HEK293 (cell line): ENCODE results near the gene CCDC27.

Source experiments
- CTCF ChIA-PET: fragments of 350-600 bp; formaldehyde crosslinking; extraction: SDS; loops from one replicate; lab custom pipeline; 2021; ENCODE audit warnings: antibody characterized with exemption; lab: Yijun Ruan, JAX
- POLR2A ChIA-PET: fragments of 300-600 bp; formaldehyde crosslinking; extraction: SDS; loops from one replicate; lab custom pipeline; 2020; ENCODE audit warnings: antibody characterized with exemption, inconsistent platforms; lab: Yijun Ruan, JAX
- H3K27ac ChIP-seq: fragments of 200-500 bp; sonication (Bioruptor generic); 2 replicates; pipeline ENCODE4 v1.5.1; 2014; ENCODE audit warnings: low read depth, low read length, control low read depth, inconsistent platforms; ENCODE audit errors: extremely low read depth
- H3K36me3 ChIP-seq, 2 experiments: fragments of 200-500 bp in 1 of 2; sonication (Bioruptor generic) in 1 of 2; 1 replicate in 1 of 2; 2 replicates in 1 of 2; pipeline ENCODE4 v1.5.1; 2014 to 2017; ENCODE audit warnings: inconsistent platforms in 2 of 2, low read length in 2 of 2; ENCODE audit not compliant: control insufficient read depth in 2 of 2, insufficient read depth in 1 of 2
- H3K4me1 ChIP-seq: fragments of 200-500 bp; sonication (Bioruptor generic); 2 replicates; pipeline ENCODE4 v1.5.1; 2014; ENCODE audit warnings: mild to moderate bottlenecking, low read length, inconsistent platforms; ENCODE audit not compliant: control insufficient read depth, insufficient read depth
- H3K4me3 ChIP-seq: 2 replicates; pipeline ENCODE4 v1.5.1; 2011; ENCODE audit warnings: low read depth, mild to moderate bottlenecking, control low read depth, low read length, moderate library complexity
- H3K9me3 ChIP-seq: fragments of 200-500 bp; sonication (Bioruptor generic); 2 replicates; pipeline ENCODE4 v1.5.1; 2014; ENCODE audit warnings: low read depth, low read length, inconsistent platforms; ENCODE audit not compliant: control insufficient read depth, insufficient read depth
- BCL11B ChIP-seq: fragments of 450-650 bp; formaldehyde crosslinking; IDR thresholded peaks from 2 replicates; pipeline ENCODE4 v1.5.1; 2016; ENCODE audit warnings: low read depth, missing biosample characterization, missing genetic modification characterization
- GLIS1 ChIP-seq: fragments of 450-650 bp; formaldehyde crosslinking; IDR thresholded peaks from 2 replicates; pipeline ENCODE4 v1.5.1; 2016; ENCODE audit warnings: missing biosample characterization, missing genetic modification characterization
- GLIS2 ChIP-seq: fragments of 450-650 bp; formaldehyde crosslinking; IDR thresholded peaks from 2 replicates; pipeline ENCODE4 v1.5.1; 2016; ENCODE audit warnings: missing biosample characterization, missing genetic modification characterization
- IKZF3 ChIP-seq: fragments of 450-650 bp; IDR thresholded peaks from 2 replicates; pipeline ENCODE4 v1.5.0; 2018; ENCODE audit warnings: missing biosample characterization, mild to moderate bottlenecking, missing genetic modification characterization, moderate library complexity
- KLF10 ChIP-seq: fragments of 450-650 bp; IDR thresholded peaks from 2 replicates; pipeline ENCODE4 v1.5.1; 2018; ENCODE audit warnings: missing biosample characterization, mild to moderate bottlenecking, missing genetic modification characterization
- KLF8 ChIP-seq: fragments of 450-650 bp; formaldehyde crosslinking; IDR thresholded peaks from 2 replicates; pipeline ENCODE4 v1.5.1; 2016; ENCODE audit warnings: missing biosample characterization, missing genetic modification characterization
- KLF9 ChIP-seq: fragments of 450-650 bp; formaldehyde crosslinking; IDR thresholded peaks from 2 replicates; pipeline ENCODE4 v1.5.1; 2016; ENCODE audit warnings: missing biosample characterization, missing genetic modification characterization, low read depth
- PATZ1 ChIP-seq: fragments of 450-650 bp; formaldehyde crosslinking; IDR thresholded peaks from 2 replicates; pipeline ENCODE4 v1.5.1; 2016; ENCODE audit warnings: missing biosample characterization, missing genetic modification characterization
- PBX3 ChIP-seq: sonication (generic); formaldehyde crosslinking; IDR thresholded peaks from 2 replicates; pipeline ENCODE4 v1.8.1; 2022; ENCODE audit warnings: mild to moderate bottlenecking, moderate library complexity, missing genetic modification reagents
- PRDM10 ChIP-seq: fragments of 450-650 bp; formaldehyde crosslinking; IDR thresholded peaks from 2 replicates; pipeline ENCODE4 v1.5.1; 2016; ENCODE audit warnings: missing biosample characterization, missing genetic modification characterization
- REPIN1 ChIP-seq: fragments of 450-650 bp; formaldehyde crosslinking; IDR thresholded peaks from 2 replicates; pipeline ENCODE4 v1.5.1; 2017; ENCODE audit warnings: missing biosample characterization, missing genetic modification characterization, low read depth
- ZBTB17 ChIP-seq: fragments of 450-650 bp; formaldehyde crosslinking; IDR thresholded peaks from 2 replicates; pipeline ENCODE4 v1.5.1; 2016; ENCODE audit warnings: missing biosample characterization, missing genetic modification characterization
- ZBTB48 ChIP-seq: fragments of 450-650 bp; formaldehyde crosslinking; IDR thresholded peaks from 2 replicates; pipeline ENCODE4 v1.5.1; 2016; ENCODE audit warnings: missing biosample characterization, missing genetic modification characterization
- ZBTB6 ChIP-seq: fragments of 450-650 bp; formaldehyde crosslinking; IDR thresholded peaks from 2 replicates; pipeline ENCODE4 v1.5.1; 2017; ENCODE audit warnings: missing biosample characterization, missing genetic modification characterization
- ZIC2 ChIP-seq: fragments of 450-650 bp; formaldehyde crosslinking; IDR thresholded peaks from 2 replicates; pipeline ENCODE4 v1.5.1; 2016; ENCODE audit warnings: missing biosample characterization, missing genetic modification characterization
- ZNF10 ChIP-seq: fragments of 450-650 bp; formaldehyde crosslinking; IDR thresholded peaks from 2 replicates; pipeline ENCODE4 v1.5.1; 2017; ENCODE audit warnings: missing biosample characterization, missing genetic modification characterization
- ZNF112 ChIP-seq: fragments of 450-650 bp; formaldehyde crosslinking; IDR thresholded peaks from 2 replicates; pipeline ENCODE4 v1.5.0; 2017; ENCODE audit warnings: missing biosample characterization, missing genetic modification characterization
- ZNF274 ChIP-seq, 2 experiments: fragments of 200-500 bp in 1 of 2; fragments of 450-650 bp in 1 of 2; sonication (Bioruptor generic) in 1 of 2; formaldehyde crosslinking in 1 of 2; IDR thresholded peaks; 2 replicates each; pipeline versions ENCODE4 v1.5.1 to v1.6.1; 2014 to 2016; ENCODE audit warnings: borderline replicate concordance in 1 of 2, inconsistent platforms in 1 of 2, low read length in 1 of 2, missing biosample characterization in 1 of 2, missing genetic modification characterization in 1 of 2
- ZNF292 ChIP-seq: fragments of 450-650 bp; formaldehyde crosslinking; IDR thresholded peaks from 2 replicates; pipeline ENCODE4 v1.5.1; 2016; ENCODE audit warnings: low read depth, missing biosample characterization, missing genetic modification characterization, borderline replicate concordance
- ZNF600 ChIP-seq: fragments of 450-650 bp; formaldehyde crosslinking; IDR thresholded peaks from 2 replicates; pipeline ENCODE4 v1.5.1; 2016; ENCODE audit warnings: missing biosample characterization, missing genetic modification characterization
- ZNF610 ChIP-seq: fragments of 450-650 bp; formaldehyde crosslinking; IDR thresholded peaks from 2 replicates; pipeline ENCODE4 v1.5.1; 2016; ENCODE audit warnings: missing biosample characterization, missing genetic modification characterization, borderline replicate concordance
- ZNF626 ChIP-seq: fragments of 450-650 bp; sonication (Bioruptor Pico); formaldehyde crosslinking; IDR thresholded peaks from 2 replicates; pipeline ENCODE4 v1.5.1; 2018; ENCODE audit warnings: missing biosample characterization, missing genetic modification characterization, inconsistent platforms
- ZNF707 ChIP-seq: fragments of 450-650 bp; formaldehyde crosslinking; IDR thresholded peaks from 2 replicates; pipeline ENCODE4 v1.5.1; 2016; ENCODE audit warnings: missing biosample characterization, missing genetic modification characterization
- ZNF76 ChIP-seq: fragments of 450-650 bp; formaldehyde crosslinking; IDR thresholded peaks from 2 replicates; pipeline ENCODE4; 2016; ENCODE audit warnings: low read depth, missing biosample characterization, missing genetic modification characterization, borderline replicate concordance

The CCDC27 gene

GRCh38 chr1:3772027-3772714 lies 19.9 kb downstream of the CCDC27 start (continued):
- TF ChIP-seq PRDM10 (tag by site-specific recombination) = no peak
- TF ChIP-seq PBX3 = peak; percentile 45; the same call in 1 of the 2 replicates
- no peak for TF ChIP-seq ZNF292
- TF ChIP-seq ZNF76 (tag by site-specific recombination) = peak; percentile 42; the same call in 1 of the 2 replicates
- TF ChIP-seq ZBTB6 (tag by site-specific recombination) = 0 out of 2 replicates have a peak, but pooled peaks have one; percentile 48
- no peak for TF ChIP-seq KLF8 (tag by site-specific recombination)
- TF ChIP-seq KLF10 (tag by site-specific recombination) = peak; percentile 27; the same call in 1 of the 2 replicates
- TF ChIP-seq ZNF274 (IDR thresholded peaks at IDR 0.05; ENCODE audit: low read length) = no peak
- TF ChIP-seq ZNF274 (tag by site-specific recombination; IDR thresholded peaks at IDR 0.05; ENCODE audit: borderline replicate concordance) = no peak
- TF ChIP-seq ZBTB48 = peak; percentile 79
- TF ChIP-seq ZNF626 = no peak
- no peak for TF ChIP-seq ZNF610 (tag by site-specific recombination)

GRCh38 chr1:3772715-3773571 lies 20.7 kb downstream of the CCDC27 start, which contains the start of gene SMIM1:
SMIM1 (plus strand) TSS chr1:3772749; CDS start chr1:3775374, 2,625 bp downstream.
- CTCF ChIA-PET = no interaction called here
- H3K4me1 ChIP-seq = no peaks in the 10 kb centered on the region

More at GRCh38 chr1:3772715-3773571, 20.7 kb downstream of the CCDC27 start, which contains the start of gene SMIM1:
- TF ChIP-seq ZIC2 (tag by site-specific recombination) = 0 out of 2 replicates have a peak, but pooled peaks have one; percentile 30
- no peak for TF ChIP-seq ZNF600 (tag by site-specific recombination)
- TF ChIP-seq ZNF10 (tag by site-specific recombination) = peak; percentile 76; the same call in 1 of the 2 replicates
- TF ChIP-seq GLIS1 (tag by site-specific recombination) = peak; percentile 61
- TF ChIP-seq ZNF707 (tag by site-specific recombination) = no peak
- TF ChIP-seq KLF9 (tag by site-specific recombination) = 0 out of 2 replicates have a peak, but pooled peaks have one; percentile 21
- no peak for TF ChIP-seq ZNF112 (tag by site-specific recombination)
- TF ChIP-seq IKZF3 (tag by site-specific recombination) = no peak
- no peak for TF ChIP-seq BCL11B
- TF ChIP-seq REPIN1 (tag by site-specific recombination) = no peak
- TF ChIP-seq GLIS2 (tag by site-specific recombination) = peak; percentile 43
- peak; percentile 33; the same call in 1 of the 2 replicates for TF ChIP-seq PATZ1 (tag by site-specific recombination)
- peak; percentile 31; the same call in 1 of the 2 replicates for TF ChIP-seq ZBTB17
- Histone ChIP-seq H3K4me3 (peak within 1 kb of the TSS; percentile 49), H3K36me3 (peaks cover 0 to 1% of the 10 kb centered on the region in 2 experiments; a peak in 1 of 3 replicates), H3K27ac (peak within 1 kb of the TSS; percentile 37; the same call in 1 of the 2 replicates), H3K9me3 (no peaks in the 10 kb centered on the region)
- POLR2A ChIA-PET = no interaction called here
